GM18909 (cell line): ENCODE results near the gene TRIM13.

ENCODE experiments used
- ATAC-seq: cut with Tn5 transposase; IDR thresholded peaks from one replicate; pipeline ENCODE4 v1.9.1; 2021; ENCODE audit warnings: mild to moderate bottlenecking; ENCODE audit not compliant: unreplicated experiment, poor library complexity

Gene TRIM13

DNA sequence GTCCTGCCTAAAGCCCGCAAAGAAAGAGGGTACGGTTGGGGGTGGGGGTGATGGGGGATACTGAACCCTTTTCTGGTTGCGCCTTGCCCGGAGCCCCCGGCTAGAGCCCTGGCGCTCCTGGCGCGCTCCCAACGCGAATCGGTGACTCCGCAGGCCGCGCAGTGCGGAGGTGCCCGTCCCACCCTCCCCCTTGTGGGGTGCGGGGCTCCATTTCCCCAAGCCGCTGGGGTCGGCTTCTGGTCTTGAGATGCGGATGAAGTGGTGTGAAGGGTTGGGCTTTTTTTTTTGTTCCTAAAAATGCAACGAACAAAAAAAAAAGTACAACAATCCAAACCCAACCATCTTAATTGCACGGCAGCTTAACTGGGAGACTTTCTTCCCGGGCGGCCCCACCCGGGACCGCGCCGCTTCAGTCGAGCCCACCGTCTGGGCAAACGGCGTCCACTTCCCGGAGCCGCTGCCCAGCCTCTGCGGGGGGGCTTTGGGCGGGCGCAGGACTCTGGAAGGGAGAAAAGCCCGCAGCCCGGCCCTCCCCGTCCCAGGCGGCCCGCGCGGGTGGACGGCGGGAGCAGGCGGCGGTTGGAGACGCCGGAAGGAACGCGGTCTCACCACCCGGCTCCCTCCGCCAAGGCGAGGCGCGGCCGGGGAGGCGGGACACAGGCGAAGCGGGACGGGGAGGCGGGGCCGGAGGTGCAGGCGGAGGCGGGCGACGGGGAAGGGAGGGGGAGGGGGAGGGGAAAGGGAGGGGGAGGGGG lies 504 bp upstream of the TRIM13 start:
- peak; percentile 60 for ATAC-seq

GRCh38 chr13:49997955-49998354 lies 1.1 kb downstream of the TRIM13 start:
- ATAC-seq = no peak

DNA sequence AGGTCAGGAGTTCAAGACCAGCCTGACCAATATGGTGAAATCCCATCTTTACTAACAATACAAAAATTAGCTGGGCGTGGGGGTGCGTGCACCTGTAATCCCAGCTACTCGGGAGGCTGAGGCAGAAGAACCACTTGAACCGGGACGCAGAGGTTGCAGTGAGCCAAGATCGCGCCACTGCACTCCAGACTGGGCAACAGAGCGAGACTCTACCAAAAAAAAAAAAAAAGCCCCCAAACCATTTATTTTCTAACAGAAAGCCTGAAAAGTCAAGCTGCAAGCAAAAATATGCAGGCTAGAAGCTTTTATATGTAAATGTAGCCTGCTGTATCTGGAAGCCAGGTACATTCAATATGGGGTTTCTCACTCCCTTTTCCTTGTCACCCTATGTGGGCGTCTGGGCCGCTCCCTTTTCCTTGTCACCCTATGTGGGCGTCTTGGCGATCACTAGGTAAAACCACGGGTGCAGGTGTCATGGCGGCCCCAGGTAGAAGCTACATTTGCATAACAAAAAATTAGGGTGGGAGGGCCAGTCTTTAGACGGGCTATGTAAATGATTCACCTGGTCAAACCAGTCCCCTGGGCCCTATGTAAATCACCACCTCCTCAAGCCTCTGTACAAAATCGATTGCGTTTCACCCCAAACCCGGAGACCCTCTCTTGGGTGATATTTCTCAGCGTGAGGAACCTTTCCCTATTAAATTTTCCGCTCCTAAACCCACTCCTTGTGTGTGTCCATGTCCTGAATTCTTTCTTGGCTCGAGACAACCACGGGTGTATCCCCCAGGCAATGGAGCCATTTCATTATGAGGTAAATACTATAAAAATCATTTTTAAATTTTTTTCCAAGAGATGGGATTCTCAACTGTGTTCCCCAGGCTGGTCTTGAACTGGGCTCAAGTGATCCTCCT lies 2.1 kb downstream of the TRIM13 start:
- no peak for ATAC-seq

DNA sequence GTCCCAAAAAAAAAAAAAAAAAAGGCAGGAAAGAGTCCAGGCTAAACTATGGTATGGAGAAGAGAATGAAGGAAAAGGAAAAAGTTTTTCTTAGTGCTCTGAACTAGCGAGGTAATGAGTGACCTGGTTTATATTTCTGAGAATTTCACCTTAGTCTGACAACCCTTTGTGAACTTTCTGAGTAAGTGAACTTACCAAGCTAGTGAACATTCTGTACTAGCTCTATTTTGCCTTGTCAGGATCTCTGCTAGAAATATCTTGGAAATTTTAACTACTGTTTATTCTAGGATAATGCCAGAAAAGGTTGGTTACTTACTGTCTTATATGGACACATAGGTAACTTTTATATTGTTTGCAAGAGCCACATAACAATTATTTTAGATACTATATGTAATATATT lies 4.4 kb downstream of the TRIM13 start:
- ATAC-seq = no peak

DNA sequence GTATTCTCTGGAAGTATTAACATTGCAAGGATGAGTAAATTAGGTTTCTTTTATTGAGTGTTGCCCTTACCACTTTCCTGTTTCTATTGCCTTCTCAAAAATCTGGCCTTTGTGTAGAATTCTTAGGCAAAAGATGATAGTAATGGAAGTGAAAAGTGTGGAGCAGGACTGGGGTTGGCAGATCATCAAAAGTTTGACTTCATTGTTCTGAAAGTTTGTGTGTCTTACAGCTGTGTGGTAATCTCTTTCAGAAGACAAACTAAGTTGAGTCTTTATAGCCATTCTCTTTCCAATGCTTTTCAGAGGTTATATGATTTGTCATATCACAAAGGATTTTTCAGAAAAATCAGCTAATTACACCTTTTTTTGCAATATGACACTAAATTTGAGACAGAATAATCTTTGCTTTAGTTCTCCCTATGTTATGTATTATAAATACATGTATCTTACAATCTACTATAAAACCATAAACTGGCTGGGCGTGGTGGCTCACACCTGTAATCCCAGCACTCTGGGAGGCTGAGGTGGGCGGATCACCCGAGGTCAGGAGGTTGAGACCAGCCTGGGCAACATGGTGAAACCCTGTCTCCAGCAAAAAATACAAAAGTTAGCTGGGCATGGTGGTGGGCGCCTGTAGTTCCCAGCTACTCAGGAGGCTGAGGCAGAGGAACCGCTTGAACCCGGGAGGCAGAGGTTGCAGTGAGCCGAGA lies 9.7 kb downstream of the TRIM13 start:
- no peak for ATAC-seq

GRCh38 chr13:50011461-50011860 lies 14.6 kb downstream of the TRIM13 start:
- no peak for ATAC-seq

- no peak for ATAC-seq
These were observed 15.7 kb downstream of the TRIM13 start for GRCh38 chr13:50012396-50013169.

DNA sequence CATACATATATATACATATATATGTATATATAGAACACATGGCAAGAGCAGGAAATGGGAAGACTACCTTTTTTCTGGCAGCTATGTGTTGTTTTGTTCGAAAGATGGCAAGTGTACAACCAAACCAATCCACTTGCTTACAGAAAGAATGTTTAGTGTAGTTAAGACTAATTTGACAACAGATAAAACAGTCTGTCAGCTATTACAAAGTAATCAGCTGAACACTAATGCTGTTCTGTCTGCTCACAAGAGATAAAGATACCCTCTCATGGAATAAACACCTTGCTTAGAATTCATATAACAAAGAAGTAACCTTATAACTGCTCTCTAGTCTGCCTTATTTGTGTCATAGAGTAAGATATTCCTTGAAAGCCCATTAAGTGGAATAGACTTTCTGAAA lies 17.5 kb downstream of the TRIM13 start:
- ATAC-seq = no peak

DNA sequence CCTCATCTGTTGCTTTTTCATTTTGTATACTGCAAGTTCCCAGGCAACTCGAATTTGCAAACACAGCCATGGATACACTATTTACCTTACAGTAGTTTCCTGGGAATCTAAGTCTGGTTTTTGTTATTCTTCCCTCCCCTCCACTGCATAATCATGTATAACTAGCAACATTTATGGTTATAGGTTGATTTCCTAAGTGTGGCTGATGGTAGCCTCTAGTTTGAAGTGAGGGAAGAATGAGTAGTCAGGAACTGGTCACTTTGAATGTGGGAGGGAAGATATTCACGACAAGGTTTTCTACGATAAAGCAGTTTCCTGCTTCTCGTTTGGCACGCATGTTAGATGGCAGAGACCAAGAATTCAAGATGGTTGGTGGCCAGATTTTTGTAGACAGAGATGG lies 18.4 kb downstream of the TRIM13 start, which contains the start of gene KCNRG:
TSS of gene KCNRG (plus strand) at position 187 of the 400 bp plus-strand sequence. CDS start at position 237, 50 bp downstream.
- no peak for ATAC-seq

GRCh38 chr13:50015750-50016149 lies 18.9 kb downstream of the TRIM13 start:
- no peak for ATAC-seq

DNA sequence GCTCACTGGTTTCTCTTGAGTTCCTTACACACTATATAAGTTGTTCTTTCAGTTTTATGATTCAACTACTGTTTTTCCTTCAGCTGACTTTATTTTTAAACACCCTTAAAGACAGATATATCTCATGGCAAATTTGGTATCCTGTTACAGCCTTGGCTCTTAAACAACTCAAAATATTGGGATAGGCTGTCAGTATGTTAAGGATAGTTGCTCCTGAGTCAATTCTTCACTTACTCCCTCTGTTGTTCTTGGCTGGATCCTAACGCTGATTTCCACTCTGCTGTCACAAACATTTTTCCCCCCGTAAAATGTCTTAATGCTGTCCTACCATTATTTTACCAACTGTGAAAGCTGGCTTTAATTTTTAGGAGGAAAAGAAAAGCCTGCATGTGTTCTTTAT lies 19.6 kb downstream of the TRIM13 start:
- ATAC-seq = no peak

DNA sequence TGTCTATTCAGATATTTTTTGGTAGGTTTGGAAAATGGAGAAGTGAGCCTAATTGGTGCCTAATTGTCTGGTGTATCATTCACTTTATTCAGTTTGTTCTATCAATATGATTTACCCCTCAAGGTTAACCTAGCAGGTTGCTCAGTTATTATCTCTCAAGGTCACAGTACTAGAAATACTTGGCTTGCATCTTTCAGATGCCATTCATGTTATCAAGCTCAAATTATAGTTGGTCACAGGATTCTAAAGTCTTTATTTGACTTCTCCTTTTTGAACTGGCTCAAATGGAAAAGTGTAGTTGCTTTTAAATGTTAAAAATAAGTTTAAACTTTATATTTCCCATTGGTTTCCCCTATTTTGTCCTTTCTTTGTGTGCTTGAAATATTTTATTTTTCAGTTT lies 21.0 kb downstream of the TRIM13 start:
- ATAC-seq = no peak

DNA sequence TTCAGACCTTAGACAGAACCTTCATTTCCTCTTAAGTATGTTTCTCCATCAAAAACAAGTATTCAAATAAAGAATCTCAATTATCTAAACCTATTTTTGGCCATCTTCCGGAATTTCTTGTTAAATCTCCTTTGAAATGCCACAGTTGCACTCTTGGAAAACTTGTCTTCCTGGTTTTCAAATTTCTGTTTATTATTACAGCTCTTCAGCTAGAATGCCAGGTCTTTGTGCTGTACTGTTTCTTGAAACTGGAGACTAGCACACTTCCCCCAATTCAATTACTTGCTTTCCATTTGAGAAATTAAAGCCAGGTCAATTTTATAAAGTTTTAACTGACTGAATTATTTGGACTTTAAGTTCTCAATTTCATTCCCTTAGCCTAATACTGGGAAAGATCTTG lies 28.6 kb downstream of the TRIM13 start:
- no peak for ATAC-seq

DNA sequence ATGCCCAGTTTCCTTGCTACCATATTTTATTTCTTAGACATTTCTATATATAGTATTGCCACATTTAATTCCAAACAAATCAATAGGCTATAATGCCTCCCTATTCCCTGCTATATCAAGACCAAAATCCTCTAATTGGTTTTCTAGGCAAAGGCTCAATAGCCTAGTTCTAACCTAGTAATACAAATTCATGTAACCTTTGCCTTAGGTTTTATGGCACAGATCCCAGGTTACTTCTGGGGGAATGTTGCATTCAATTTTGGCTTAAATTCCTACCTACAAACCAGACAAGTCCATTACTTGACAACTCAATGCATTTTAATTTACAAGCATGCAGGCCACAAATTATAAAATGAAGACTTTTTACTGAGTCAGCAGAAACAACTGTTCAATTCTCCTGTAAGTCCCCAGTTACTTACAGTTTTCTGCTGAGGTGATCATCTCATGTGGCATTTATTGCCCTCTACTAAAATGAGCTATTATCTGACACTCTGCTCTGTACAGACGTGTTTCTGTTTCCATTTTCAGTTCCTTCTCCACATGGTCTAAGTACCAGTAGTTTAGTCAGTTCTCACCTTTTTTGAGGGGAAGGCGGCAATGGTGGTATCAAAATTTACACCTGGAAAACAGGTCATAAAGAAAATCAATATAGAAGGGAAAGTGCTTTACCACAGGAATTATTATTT lies 30.1 kb downstream of the TRIM13 start:
- peak; percentile 99 for ATAC-seq

DNA sequence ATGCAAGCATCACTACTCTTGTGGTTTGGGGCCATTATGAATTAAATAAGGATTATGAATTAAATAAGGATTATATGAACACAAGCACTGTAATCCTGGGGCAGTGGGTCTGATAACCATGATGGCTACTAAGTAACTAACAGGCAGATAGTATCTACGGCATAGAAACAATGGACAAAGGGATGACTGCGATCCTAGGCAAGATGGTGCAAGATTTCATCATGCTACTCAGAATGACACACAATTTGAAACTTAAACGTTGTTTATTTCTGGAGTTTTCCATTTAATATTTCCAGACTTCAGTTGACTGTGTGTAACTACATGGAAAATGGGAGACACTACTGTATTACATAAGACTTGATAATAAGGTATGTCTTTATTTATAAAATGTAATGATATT lies 33.5 kb downstream of the TRIM13 start:
- ATAC-seq = no peak

DNA sequence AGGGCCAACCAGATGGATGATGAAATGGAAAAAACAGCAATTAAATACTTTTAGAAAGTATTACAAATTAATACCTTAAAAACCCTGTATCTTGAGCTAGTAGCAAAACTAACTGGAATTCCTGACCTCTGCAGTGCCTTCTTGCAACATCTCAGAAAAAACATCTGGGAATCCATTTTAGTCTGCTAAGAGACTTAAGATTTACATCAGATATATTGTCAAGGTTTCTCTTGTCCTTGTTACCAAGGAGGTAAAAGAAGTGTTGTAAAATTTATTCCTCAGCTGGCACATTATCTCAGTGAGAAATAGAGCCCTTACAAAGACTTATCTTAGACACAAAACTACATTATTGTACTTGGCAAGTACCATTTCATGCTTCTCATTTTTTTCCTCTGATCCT lies 36.9 kb downstream of the TRIM13 start:
- ATAC-seq = no peak

DNA sequence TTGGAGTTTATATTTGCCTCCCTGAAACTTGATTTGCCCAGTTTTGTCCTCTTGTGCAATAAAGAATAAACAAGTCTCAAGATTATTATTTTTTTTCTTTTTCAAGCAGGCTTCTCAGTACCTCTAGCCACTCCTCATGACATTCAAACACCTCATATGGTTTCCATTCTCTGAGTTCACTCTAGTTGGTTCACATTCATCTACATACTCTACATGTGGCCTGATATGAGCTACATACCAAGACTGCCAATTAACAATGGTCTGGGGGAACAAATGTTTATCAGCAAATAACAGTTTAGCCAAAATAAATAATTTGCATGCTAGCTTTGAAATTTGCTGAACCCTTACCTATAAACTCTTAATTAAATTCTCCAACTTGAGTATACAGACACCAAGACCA lies 40.9 kb downstream of the TRIM13 start:
- no peak for ATAC-seq

DNA sequence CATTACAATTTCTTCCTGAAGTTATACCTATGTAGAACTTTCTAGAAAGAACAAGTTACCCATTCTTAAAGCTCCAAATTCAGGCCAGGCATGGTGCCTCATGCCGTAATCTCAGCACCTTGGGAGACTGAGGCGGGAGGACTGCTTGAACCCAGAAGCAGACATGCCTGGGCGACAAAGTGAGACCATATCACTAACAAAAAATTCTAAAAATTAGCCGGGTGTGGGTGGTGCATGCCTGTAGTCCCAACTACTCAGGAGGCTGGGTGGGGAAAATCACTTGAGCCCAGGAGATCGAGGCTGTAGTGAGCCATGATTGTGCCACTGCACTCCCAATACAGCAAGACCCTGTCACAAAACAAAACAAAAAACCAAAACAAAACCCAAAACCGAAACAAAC lies 41.4 kb downstream of the TRIM13 start:
- no peak for ATAC-seq

GRCh38 chr13:50052478-50052877 lies 55.6 kb downstream of the TRIM13 start:
- no peak for ATAC-seq

- ATAC-seq = no peak
These were observed 57.0 kb downstream of the TRIM13 start for GRCh38 chr13:50053844-50054243.
